ENCODE data around the gene OIT3.

GRCh38 chr10:72954230-72954595, 60.7 kb downstream of the OIT3 start:
- no peak for TF ChIP-seq EZH2 (IDR thresholded peaks at IDR 0.05)
- no peak for TF ChIP-seq POLR2AphosphoS5 (IDR thresholded peaks at IDR 0.05; ENCODE audit: borderline replicate concordance, low read depth, low read length)
